HL-60 (cell line): Measurements from ENCODE around the gene WDR90.

ENCODE experiments used
- CTCF ChIP-seq: IDR thresholded peaks from one replicate; pipeline ENCODE4 v1.5.1; 2011; ENCODE audit warnings: low read length, control low read depth, inconsistent platforms; ENCODE audit not compliant: insufficient read depth
- GABPA ChIP-seq: IDR thresholded peaks from 2 replicates; pipeline ENCODE4 v1.6.1; 2012; ENCODE audit warnings: low read depth
- POLR2AphosphoS5 ChIP-seq: IDR thresholded peaks from 2 replicates; pipeline ENCODE4 v1.6.1; 2012; ENCODE audit warnings: low read depth
- REST ChIP-seq: IDR thresholded peaks from 2 replicates; pipeline ENCODE4 v1.6.1; 2012; ENCODE audit warnings: low read depth; ENCODE audit not compliant: insufficient replicate concordance
- SPI1 ChIP-seq: IDR thresholded peaks from 2 replicates; pipeline ENCODE4 v1.6.1; 2012; ENCODE audit warnings: low read depth, mild to moderate bottlenecking, borderline replicate concordance

- no peak for TF ChIP-seq REST
- no peak for TF ChIP-seq POLR2AphosphoS5
- no peak for TF ChIP-seq CTCF
- TF ChIP-seq SPI1 = no peak
- TF ChIP-seq GABPA = no peak
Observed at GRCh38 chr16:603933-604332, 45.2 kb upstream of the WDR90 start.
